Stomach (tissue), 4 donors: ENCODE results near the gene PDZRN3.

Source experiments
- POLR2A ChIP-seq, 4 donors: fragments of 450-650 bp; IDR thresholded peaks; one replicate each; pipeline ENCODE4 v1.6.1; 2016; ENCODE audit warnings: antibody characterized with exemption in 4 of 4, control low read depth in 2 of 4, mild to moderate bottlenecking in 1 of 4, moderate library complexity in 1 of 4
- POLR2AphosphoS5 ChIP-seq, 3 donors: sonication (generic); formaldehyde crosslinking; IDR thresholded peaks; one replicate each; pipeline ENCODE4 v1.6.1; 2016; ENCODE audit warnings: antibody characterized with exemption in 3 of 3
- TF ChIP-seq, protein P1 (sequence below), 7 experiments: fragments of 450-650 bp in 4 of 7; fragments of 200-600 bp in 3 of 7; sonication (generic) in 3 of 7; IDR thresholded peaks; one replicate each; pipeline ENCODE4 v1.5.1; 2016 to 2019; ENCODE audit warnings: antibody characterized with exemption in 7 of 7, control low read depth in 2 of 7, mild to moderate bottlenecking in 1 of 7

DNA sequence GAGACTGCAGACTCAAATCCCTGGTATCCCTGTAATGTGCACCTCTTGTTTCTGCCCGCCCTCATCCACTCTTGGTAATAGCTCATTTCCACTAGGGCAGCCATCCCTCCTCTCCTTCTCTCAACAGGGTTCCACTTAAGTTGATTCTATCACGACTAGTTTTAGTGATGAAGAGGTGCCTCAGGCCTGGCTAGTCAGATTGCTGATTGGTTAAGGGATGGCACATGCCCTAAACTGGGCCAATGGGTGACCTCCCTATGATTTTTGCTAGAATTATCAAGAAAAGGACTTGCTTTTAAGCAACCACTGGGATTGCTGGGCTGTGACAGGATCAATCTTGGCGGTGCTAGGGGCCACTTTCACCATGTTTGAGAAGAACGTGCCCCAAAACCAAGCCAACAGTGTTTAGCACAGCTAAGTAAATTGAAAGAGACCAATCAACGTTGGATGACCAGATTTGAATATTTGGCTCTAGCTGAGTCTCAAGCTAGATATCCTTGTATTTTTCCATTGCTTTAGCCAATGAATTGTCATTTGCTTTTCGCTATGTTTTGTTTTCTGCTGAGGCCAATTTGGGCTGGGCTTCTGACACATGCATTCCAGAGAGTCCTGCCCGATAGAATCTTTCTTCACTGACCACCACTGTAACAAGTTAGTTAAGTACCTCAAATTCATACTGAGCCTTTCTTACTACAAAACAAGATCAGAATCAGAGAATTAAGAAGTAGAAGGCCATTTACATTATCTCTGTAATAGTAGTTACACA, 131.0 kb downstream of the PDZRN3 start:
- TF ChIP-seq, protein P1, sequence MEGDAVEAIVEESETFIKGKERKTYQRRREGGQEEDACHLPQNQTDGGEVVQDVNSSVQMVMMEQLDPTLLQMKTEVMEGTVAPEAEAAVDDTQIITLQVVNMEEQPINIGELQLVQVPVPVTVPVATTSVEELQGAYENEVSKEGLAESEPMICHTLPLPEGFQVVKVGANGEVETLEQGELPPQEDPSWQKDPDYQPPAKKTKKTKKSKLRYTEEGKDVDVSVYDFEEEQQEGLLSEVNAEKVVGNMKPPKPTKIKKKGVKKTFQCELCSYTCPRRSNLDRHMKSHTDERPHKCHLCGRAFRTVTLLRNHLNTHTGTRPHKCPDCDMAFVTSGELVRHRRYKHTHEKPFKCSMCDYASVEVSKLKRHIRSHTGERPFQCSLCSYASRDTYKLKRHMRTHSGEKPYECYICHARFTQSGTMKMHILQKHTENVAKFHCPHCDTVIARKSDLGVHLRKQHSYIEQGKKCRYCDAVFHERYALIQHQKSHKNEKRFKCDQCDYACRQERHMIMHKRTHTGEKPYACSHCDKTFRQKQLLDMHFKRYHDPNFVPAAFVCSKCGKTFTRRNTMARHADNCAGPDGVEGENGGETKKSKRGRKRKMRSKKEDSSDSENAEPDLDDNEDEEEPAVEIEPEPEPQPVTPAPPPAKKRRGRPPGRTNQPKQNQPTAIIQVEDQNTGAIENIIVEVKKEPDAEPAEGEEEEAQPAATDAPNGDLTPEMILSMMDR (IDR thresholded peaks at IDR 0.05) = no peak
- TF ChIP-seq POLR2AphosphoS5 (IDR thresholded peaks at IDR 0.05) (no peak), POLR2A (IDR thresholded peaks at IDR 0.05) (no peak)
